Measurements from ENCODE around the gene MALT1.
"Not testable (repeated sequence)": the region's sequence is repeated elsewhere in the genome, so short reads cannot be mapped to it uniquely, and the experiment has no call there.

Gene MALT1

DNA sequence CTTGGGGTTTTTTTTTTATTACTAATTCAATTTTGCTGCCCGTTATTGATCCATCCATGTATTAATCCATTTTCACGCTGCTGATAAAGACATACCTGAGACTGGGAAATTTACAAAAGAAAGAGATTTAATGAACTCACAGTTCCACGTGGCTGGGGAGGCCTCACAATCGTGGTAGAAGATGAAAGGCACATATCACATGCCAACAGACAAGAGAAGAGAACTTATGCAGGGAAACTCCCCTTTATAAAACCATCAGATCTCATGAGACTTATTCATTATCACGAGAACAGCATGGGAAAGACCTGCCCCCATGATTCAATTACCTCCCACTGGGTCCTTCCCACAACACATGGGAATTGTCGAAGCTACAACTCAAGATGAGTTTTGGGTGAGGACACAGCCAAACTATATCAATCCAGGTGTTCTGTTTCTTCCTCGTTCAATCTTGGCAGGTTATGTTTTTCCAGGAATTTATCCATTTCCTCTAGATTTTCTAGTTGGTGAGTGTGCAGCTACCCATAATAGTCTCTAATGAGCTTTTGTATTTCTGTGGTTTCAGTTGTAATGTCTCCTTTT, 18.0 kb upstream of the MALT1 start:
- DNase-seq (ENCODE audit: low spot score): not testable (repeated sequence)

DNA sequence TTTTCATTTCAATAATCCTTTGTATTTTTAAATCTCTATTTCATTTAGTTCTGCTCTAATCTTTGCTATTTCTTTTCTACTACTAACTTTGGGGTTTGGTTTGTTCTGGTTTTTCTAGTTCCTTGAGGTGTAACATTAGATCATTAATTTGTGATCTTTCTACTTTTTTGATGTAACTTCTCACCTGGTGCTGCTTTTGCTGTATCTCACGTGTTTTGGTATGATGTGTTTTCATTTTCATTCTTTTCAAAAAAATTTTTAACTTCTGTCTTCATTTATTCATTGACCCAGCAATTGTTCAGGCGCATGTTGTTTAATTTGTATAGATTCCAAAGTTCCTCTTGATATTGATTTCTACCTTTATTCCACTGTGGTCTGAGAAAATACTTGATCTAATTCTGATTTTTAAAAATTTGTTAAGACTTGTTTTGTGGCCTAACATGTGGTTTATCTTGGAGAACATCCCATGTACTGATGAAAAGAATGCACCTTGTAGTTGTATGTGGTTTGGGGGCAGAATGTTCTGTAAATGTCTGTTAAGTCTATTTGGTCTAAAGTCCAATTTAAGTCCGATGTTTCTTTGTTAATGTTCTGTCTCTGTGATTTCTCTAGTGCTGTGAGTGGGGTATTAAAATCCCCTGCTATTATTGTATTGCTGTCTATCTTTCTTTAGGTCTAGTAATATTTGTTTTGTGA, 17.3 kb upstream of the MALT1 start:
- DNase-seq (ENCODE audit: low spot score): no peak

DNA sequence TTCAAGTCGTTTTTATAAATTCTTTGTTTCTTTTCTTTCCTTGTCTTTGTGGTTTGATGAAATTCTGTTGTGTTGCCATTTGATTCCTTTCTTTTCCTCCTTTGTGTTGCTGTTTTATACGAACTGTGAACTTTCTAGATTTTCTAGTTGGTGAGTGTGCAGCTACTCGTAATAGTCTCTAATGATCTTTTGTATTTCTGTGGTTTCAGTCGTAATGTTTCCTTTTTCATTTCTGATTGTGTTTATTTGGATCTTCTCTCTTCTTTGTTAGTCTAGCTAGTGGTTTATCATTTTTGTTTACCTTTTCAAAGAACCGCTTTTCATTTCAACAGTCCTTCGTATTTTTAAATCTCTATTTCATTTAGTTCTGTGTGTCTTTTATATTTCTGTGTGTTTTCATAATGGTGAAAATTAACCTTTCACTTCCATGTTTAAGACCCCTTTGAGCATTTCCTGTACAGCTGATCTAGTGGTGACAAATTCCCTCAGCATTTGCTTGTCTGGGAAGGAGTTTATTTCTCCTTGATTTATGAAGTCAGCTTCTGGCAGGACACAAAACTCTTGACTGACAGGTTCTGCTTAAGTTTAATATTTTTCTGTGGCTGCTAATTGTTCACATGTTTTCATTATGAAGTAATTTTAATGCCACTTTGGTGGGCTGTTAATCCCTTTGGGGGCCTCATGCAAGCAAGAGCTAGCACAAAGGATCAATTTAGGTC, 16.2 kb upstream of the MALT1 start:
- DNase-seq (ENCODE audit: low spot score): no peak

DNA sequence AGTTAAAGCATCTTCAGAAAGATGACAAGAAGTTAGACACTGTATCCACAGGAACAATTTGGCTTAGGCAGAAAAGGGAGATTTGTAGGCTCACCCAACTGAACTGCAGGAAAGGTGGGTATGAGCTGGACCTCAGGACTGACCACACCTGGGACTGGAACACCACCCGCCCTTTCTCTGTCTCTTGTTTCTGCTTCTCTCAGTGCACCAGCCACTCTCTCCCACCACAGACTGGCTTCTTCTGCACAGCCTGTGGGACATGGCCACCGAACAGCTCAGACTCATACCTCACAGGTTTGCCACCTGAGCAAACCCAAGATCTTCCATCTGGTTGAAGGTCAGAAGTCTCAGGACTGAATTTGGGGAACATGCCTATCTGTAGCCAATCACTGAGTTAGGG, 14.2 kb upstream of the MALT1 start:
- no peak for DNase-seq (ENCODE audit: low spot score)

DNA sequence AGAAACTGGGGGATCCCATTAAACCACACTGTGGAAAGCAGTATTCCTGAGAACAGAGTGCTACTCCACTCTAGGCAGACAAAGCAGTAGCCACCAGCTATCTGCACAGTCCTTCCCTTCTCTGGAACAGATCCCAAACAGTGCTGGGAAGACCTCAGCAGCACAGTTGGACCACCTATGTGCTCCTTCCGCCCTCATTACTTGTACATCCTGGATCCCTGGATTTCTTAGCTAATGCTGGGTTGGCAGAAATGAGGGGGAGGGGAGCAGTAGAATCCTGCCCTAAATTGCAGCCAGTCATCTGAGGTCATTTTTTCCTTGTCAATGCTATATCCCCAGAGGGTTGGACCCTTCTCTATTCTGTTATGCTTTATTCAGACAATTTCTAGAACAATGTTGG, 13.8 kb upstream of the MALT1 start:
- DNase-seq (ENCODE audit: low spot score): no peak

DNA sequence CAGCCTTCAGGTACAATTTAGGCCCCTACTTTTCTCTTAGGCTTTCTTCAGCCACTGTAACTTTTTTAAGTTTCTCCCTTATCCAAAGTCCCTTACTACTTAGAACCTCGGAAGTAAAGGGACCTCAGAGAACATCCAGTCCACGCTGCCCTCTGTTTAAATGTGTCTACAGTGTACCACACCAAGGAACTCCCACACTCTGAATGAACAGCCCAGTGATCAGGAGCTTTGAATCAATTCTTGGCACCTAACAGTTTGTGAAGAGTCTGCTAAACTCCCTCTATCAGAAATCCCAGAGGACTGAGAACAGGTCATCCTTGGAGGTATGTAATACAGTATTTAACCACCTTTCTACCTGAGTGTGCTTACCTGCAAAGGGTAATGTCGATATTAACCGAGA, 11.6 kb upstream of the MALT1 start:
- DNase-seq (ENCODE audit: low spot score): no peak

DNA sequence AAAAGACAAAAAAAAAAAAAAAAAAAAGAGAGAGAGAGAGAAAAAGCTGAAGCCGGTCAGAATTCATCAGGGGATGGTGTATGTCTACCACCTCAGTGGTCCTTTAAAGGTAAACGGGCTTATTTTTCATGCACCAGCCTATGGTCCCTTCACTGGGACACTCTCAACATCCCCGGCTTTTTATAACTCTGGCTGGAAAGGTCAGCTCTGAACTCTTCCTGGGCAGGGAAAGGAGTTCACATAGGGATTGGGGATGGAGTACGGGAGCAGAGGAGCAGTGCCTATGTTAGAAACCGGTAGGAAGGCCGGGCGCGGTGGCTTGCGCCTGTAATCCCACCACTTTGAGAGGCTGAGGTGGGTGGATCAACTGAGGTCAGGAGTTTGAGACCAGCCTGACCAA, 10.3 kb upstream of the MALT1 start:
- no peak for DNase-seq (ENCODE audit: low spot score)

DNA sequence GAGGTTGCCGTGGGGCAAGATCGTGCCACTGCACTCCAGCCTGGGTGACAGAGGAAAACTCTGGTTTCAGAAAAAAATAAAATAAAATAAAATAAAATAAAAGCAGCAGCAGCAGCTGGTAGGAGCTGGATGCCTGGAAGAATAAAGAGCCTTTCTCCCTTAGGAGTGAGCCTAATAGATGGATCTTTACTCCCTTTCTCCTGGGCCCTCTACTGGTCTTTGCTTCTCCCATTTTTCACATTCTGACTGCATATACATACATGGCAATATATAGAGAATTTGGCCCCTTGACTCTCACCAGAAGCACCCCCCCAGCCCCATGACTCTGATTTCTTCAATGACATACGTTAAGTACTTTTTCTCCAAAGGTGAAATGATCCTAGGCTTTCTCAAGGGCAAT, 9.8 kb upstream of the MALT1 start:
- DNase-seq (ENCODE audit: low spot score): no peak

DNA sequence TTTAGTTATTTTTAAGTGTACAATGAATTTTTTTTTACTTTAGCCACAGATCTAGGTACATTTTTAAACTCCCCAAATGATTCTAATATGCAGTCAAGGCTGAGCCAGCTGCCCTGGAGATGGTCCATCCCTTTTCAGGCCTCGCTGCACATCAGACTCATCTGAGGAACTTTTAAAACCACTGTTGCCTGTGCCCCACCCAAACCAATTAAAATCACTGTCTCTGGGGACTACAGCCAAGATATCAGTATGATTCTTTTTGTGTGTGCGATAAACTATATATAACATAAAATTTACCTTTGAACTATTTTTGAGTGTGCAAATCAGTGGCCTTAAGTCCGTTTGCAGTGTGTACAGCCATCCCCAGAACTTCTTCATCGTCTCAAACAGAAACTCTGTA, 9.1 kb upstream of the MALT1 start:
- DNase-seq (ENCODE audit: low spot score): no peak

DNA sequence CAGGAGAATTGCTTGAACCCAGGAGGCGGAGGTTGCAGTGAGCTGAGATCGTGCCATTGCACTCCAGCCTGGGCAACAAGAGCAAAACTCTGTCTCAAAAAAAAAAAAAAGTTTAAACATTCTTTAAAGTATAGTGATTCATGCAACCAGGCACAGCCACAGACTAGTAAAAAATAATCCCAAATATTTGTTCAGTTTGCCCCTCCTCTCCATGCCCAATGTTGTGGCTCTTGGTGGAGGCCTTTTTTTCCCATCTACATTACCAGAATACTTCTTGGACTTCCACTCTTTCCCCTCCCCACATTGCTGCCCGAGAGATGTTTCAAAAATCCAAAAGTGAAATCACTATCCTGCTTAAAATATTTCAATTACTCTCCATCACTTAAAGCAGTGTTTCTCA, 5.1 kb upstream of the MALT1 start:
- no peak for DNase-seq (ENCODE audit: low spot score)

DNA sequence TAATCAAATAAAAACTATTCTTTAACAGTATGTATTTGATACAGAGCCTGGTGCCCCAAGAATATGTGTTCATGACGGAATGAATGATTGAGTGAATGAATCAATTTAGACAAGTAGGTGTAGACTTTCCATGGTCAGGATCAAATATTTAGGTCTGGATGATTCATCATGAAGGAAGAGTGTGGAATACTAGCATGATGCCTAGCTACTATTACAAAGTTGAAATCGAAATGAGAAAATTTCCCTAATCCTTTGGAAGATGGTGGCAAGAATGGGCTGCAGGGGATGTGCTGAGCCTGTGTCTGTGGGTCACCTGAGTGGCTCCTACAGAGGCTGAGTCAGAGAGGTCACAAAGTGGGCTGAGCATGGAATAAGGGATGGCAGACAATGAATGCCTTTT, 3.1 kb upstream of the MALT1 start:
- DNase-seq (ENCODE audit: low spot score): peak; percentile 44

DNA sequence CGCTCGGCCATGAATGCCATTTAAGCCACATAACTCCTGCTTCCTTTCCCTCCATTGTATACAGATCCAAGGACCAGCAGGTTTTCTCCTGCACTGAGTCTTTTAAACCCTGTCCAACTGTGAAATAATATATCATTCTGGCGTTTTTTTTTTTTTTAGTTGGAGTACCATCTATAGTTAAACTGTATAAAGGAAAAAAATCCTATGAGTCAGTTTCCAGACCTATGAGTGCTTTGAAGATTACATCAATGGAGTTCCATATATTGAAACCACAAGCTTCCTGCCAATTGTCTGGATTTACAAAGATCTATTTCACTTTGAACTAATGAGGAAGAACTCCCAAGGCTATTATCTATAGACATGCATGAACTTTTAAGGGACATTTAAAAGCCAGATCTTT, 2.4 kb upstream of the MALT1 start:
- peak; percentile 55 for DNase-seq (ENCODE audit: low spot score)

DNA sequence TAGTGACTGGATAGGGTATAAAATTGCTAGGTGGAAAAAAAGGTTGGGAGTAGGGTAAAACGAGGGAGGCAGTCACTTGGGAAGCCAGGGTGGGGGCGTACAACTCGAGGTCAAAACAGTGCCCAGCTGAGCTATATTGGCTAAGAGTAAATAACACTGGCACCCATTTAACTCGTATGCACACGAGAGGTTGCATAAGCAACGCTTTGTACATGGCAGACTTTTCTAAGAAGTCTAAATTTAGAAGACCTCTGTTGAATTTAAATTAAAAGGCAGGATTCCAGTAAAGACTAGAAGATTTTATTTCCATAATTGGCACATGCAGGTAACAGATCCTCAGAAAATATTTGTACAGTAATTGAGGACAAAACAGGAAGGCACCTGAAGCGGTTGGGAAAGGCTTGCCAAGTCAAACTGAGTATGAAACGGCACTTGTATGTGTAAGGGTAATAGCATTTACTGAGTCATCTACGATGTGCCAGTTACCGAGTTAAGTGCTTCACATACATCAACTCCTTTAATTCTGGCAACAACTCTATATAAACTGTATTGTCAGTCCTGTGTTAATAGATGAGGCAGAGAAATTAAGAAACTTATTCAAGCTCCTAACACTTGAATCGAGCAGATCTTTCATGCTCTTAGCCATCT, 1.4 kb upstream of the MALT1 start:
- peak; percentile 82 for DNase-seq (ENCODE audit: low spot score)

DNA sequence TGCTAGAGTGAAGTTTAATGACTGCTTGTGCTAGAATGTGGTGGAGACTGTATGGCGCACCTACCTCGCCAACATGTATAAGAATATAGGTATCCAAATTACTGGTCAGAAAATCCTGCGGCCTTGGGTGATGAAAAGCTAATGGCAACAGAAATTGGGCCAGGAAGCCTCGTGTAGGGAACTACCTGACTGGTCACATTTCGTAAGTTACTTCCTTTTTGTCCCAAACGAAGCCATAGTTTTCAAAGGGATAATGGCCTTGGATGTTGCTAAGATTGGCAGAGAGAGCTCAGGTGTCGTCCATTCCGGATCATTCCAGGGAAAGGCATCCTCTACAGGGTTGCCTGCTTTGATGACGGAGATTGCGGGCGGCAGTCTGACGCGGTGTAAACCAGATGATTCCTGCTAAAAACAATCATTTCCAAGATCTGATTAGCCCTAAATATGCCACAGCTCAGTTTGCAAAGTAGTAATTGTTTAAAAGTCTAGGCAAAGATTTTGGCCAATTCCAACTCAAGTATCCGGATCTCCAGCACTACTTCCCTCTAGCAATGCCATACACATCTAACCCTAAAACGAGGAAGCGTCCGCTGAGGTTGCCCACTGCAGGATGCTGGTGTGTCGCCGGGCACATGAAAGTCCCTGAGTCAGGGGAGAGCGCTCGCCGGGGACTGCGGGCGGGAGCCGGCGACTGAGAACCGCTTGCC, 708 bp upstream of the MALT1 start:
- DNase-seq (ENCODE audit: low spot score): no peak

DNA sequence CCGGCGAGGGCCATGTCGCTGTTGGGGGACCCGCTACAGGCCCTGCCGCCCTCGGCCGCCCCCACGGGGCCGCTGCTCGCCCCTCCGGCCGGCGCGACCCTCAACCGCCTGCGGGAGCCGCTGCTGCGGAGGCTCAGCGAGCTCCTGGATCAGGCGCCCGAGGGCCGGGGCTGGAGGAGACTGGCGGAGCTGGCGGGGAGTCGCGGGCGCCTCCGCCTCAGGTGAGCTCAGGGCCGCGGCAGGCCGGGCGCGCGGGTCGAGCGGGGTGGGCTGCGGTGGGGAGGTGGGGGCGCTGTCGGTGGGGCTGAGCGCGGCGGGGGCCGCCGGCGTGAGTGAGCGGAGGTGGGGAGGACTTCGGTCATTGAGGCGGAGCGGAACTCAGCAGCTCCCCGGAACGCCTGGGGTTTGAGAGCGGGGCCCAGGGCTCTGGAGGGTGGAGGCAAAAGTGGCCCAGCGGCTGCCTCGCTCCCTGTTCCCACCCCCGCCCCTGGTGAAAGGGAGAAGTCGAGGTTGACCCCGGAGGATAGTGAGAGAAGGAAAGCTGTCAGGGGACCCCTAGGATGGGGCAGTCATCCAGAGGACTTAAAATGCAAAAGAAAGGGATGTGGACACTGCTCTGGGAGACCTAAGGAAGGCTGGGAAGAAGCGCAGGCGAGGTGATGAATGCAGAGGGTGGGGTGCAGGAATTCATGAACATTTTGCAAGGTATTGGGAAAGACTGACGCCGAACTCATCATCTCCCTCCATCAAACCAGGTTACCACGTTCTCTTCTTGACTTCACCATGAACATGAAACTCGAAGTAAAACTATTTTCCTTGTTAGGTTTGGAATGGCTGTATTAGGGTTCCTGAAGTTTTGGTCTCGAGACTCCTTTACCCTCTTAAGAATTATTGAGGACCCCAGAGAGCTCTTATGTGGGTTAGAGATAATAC, 633 bp downstream of the MALT1 start:
- DNase-seq (ENCODE audit: low spot score): peak; percentile 52

DNA sequence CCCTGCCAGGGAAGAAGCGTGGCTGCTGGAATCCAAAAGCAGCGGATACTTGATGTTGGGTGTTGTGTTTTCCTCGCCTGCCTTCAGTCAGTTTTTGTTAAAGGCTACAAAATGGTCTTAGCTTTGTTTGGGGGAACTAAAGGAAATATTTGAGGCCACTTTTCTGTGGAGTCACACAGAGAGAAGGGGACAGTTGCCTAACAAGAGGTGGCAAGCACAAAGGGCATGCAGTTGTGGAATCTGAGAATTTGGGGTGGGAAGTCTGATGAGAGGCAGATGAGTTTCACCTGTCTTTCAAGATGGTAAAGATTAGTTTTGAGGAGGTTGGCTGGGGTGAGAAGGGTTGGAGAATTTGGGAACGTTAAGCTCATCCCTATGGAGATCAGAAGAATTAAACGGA, 2.9 kb downstream of the MALT1 start:
- no peak for DNase-seq (ENCODE audit: low spot score)

DNA sequence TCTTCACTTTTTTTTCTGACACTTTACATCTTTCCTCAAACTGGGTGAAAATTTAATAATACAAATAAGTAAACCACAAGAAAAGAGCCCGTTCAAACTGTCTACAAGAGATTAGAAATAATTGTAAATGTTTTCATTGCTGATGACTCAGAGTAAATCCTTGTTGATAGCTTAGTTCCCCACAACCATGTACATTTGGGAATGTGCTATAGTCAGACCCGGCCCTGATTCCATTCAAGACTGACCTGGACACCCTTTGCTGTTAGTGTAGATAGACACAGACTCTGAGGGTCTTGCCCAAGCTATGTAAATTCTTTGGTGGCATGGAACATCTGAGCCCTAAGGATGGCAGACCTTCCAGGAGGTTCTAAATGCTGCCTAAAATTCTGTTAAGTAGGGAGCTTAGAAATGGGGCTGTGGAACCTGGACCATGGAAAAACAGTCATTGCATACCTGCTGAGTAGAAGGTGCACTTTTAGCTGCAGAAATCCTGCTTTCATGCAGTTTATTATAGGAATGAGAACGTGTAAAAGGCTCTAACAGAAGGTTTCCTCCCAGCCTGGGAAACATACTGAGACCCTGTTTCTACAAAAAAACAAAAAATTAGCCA, 3.7 kb downstream of the MALT1 start:
- DNase-seq (ENCODE audit: low spot score): no peak

DNA sequence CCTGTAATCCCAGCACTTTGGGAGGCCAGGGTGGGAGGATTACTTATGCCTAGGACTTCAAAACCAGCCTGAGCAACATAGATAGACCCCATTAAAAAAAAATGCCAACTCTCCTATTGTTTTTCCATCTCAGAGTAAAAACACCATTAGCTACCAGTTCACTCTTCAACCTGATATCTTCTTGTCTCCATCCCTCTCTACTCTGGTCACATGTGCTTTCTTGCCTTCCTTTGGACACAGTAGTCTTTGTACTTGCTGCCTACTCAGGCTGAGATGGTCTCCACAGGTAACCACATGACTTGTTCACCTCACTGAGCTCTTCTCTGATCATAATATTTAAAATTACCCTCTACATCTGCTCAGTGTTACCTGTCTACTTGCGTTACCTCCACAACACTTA, 5.0 kb downstream of the MALT1 start:
- no peak for DNase-seq (ENCODE audit: low spot score)

DNA sequence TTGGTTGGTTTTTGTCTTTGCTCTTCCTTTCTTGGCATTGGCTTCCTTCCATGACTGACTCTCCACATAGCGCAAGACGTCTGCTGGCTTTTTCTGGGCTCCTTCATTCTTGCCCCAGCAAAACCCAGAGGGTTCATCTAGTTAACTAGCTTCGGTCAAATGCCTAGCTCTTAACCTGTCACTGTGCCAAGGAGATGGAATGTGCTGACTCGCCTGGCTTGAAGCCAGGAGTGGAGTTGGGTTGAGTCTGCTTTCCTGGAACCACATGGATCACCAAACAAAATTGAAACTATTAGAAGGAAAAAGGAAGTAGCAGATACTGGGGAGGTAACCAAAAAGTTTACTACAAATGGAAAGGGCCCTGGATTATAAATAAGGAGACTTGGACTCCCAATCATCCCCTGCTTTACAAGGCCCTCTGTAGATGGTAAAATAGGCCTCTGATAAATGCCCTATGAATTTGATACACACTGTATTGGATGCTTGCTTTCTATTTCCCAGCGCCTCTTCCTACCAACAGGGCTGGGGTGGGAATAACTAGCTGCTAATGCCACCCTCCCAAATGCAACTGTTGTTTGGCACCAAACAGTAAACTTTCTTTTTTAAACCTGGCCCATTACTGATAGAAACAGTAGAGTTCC, 11.3 kb downstream of the MALT1 start:
- peak; percentile 96 for DNase-seq (ENCODE audit: low spot score)

DNA sequence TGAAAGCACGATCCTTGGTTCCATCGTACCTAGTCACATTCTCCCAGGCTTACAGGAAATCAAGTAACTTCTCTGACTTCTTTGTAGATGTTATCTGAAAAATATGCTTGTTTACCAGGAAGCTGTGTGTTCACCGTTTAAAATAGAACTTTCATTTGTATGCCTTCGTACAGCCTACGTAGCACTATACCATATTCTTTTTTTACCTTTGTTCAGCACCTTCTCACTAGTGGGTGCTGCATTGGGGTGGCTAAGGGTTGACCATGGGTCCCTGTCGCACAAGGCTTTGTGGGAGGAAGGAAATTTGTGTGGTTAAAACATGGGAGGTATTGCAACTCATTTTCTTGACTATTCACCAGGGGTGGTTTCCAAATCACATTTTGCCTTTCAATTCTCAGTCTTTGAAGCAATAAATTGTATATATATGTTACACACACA, 16.6 kb downstream of the MALT1 start:
- no peak for DNase-seq (ENCODE audit: low spot score)

Measured in kidney tubule cell (primary cell).